Measurements from ENCODE around the gene ZKSCAN1. TPM values are rescaled to one million over a fixed set of nuclear protein-coding genes. Genes with fewer than 3 reads are reported as not detected.

ZKSCAN1 gene
- total RNA-seq, 1 experiment from 2014 or later = 61.2 TPM

- TF ChIP-seq MAX (IDR thresholded peaks at IDR 0.05) (no peak), ZBTB33 (IDR thresholded peaks at IDR 0.05; ENCODE audit: extremely low read depth, insufficient replicate concordance, low read length) (no peak), RAD21 (IDR thresholded peaks at IDR 0.05; ENCODE audit: low read depth) (no peak)
Observed at GRCh38 chr7:100089458-100090196, 74.2 kb downstream of the ZKSCAN1 start (continued).

GRCh38 chr7:100090527-100091410, 75.4 kb downstream of the ZKSCAN1 start:
- H2AFZ ChIP-seq (ENCODE audit: low read depth, low read length, poor library complexity, severe bottlenecking) = no peak overlapping the region
- ATAC-seq (peak; percentile 12), DNase-seq (ENCODE audit: low read depth, low spot score) (no peak)
- H3K27ac ChIP-seq (ENCODE audit: low read depth, low read length) = peak overlapping the region; percentile 90; the same call in 1 of the 2 replicates
- peaks cover 13% of the 10 kb centered on the region for H4K20me1 ChIP-seq (ENCODE audit: insufficient read depth)
- H3K4me1 ChIP-seq (ENCODE audit: control insufficient read depth in 1 of 2, insufficient read depth in 2 of 2, low read length in 2 of 2) = peaks cover 8 to 38% of the 10 kb centered on the region in 2 experiments
- H3K36me3 ChIP-seq (ENCODE audit: control insufficient read depth in 1 of 2, insufficient read depth in 2 of 2, low read length in 2 of 2) = peaks cover 33 to 52% of the 10 kb centered on the region in 2 experiments
- no peak overlapping the region for H3K9ac ChIP-seq (ENCODE audit: low read length)
- TSS peak; percentile 55 for BruUV-seq (replicated peaks)
- intact Hi-C loops (cut with micrococcal nuclease) = no loop called here
- peaks cover 41% of the 10 kb centered on the region for H3K79me2 ChIP-seq (ENCODE audit: insufficient read depth, low read length)
- H3K4me3 ChIP-seq (replicated peaks in 1 of 2; ENCODE audit: low read depth in 1 of 2, low read length in 2 of 2) = no peak overlapping the region
- H3K27me3 ChIP-seq (ENCODE audit: insufficient read depth, low read length) = no peaks in the 10 kb centered on the region
- no peaks in the 10 kb centered on the region for H3K9me2 ChIP-seq (ENCODE audit: insufficient read depth)
- no peaks in the 10 kb centered on the region for H3K9me3 ChIP-seq (ENCODE audit: control insufficient read depth in 1 of 2, insufficient read depth in 1 of 2, low read depth in 1 of 2, low read length in 2 of 2)
- CTCF ChIA-PET = no interaction called here
- H3K4me2 ChIP-seq (ENCODE audit: low read length) = peak overlapping the region; percentile 83
- POLR2A ChIA-PET = interaction anchor here (1.3 to 2.3 kb wide), 2 partner anchors 10 to 11 kb away, joined by 3 to 8 read pairs; partner anchors contain the start of genes AP4M1 and MCM7
- RAD21 ChIA-PET (ENCODE audit: low non-redundant PET in 1 of 2, low total read pairs in 2 of 2, uncharacterized antibody in 2 of 2, unreplicated experiment in 2 of 2) = no interaction called here
- no peak for TF ChIP-seq SP1 (IDR thresholded peaks at IDR 0.05; ENCODE audit: low read depth)
- TF ChIP-seq ATF3 (IDR thresholded peaks at IDR 0.05) = no peak
- TF ChIP-seq EZH2phosphoT487 (IDR thresholded peaks at IDR 0.05; ENCODE audit: borderline replicate concordance) = no peak
- TF ChIP-seq CTCF (IDR thresholded peaks at IDR 0.05 in 2 of 3, conservative IDR thresholded peaks at IDR 0.05 in 1 of 3; ENCODE audit: borderline replicate concordance in 1 of 3, insufficient read depth in 1 of 3, low read depth in 2 of 3, low read length in 2 of 3) = no peak
- no peak for TF ChIP-seq EZH2 (IDR thresholded peaks at IDR 0.05)
- no peak for TF ChIP-seq JUND (IDR thresholded peaks at IDR 0.05)
- no peak for TF ChIP-seq SRF (IDR thresholded peaks at IDR 0.05; ENCODE audit: low read depth)
- TF ChIP-seq ELF1 (IDR thresholded peaks at IDR 0.05; ENCODE audit: borderline replicate concordance, low read depth) = no peak
- TF ChIP-seq SIN3A (IDR thresholded peaks at IDR 0.05; ENCODE audit: low read depth) = no peak
- TF ChIP-seq CBX3 (IDR thresholded peaks at IDR 0.05; ENCODE audit: low read depth) = no peak
- TF ChIP-seq REST (IDR thresholded peaks at IDR 0.05; ENCODE audit: low read depth) = no peak
- TF ChIP-seq FOSL1 (IDR thresholded peaks at IDR 0.05; ENCODE audit: low read depth) = no peak
